Stimulated activated CD4-positive, alpha-beta T cell treated with anti-CD3 and anti-CD28 coated beads, TNF-alpha, amount 100 ng/mL, for 24 hours (primary cell): ENCODE results near the gene PITPNM1.
A peak's percentile ranks its signal among the peaks of the same experiment; 100 is the strongest.
"Not testable (repeated sequence)": the region's sequence is repeated elsewhere in the genome, so short reads cannot be mapped to it uniquely, and the experiment has no call there.

ENCODE experiments used
- DNase-seq, 3 experiments: peaks; one replicate each; pipeline ENCODE4 v3.0.0-alpha.2; 2020; ENCODE audit warnings: low read depth in 3 of 3

The PITPNM1 gene

DNA sequence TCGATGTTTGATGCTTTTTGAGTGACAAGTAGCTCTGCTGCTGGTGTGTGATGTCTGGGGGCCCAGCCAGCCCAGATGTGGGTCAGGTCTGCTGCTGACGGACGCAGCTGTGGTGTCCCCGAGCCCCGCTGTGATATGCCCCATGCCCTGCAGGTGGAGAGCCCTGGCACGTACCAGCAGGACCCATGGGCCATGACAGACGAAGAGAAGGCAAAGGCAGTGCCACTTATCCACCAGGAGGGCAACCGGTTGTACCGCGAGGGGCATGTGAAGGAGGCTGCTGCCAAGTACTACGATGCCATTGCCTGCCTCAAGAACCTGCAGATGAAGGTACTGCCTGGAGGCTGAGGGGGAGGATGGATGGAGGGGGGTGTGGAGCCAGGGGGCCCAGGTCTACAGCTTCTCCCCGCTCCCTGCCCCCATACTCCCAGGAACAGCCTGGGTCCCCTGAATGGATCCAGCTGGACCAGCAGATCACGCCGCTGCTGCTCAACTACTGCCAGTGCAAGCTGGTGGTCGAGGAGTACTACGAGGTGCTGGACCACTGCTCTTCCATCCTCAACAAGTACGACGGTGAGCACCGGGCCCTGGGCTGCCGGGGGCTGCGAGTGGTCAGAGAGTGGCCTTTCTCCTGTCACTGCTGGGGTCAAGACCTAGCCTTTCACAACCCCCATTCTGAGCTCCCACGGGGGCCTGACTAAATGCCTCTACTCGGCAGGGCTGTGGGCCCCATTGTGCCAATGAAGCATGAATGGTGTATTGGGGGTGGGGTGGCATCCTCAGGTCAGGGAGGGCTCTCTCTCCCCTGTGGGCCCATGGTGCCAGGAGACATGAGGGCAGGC, 15.1 kb downstream of the PITPNM1 start:
- no peak for DNase-seq

- DNase-seq, result no peak
Observed at GRCh38 chr11:67489203-67489884, 15.8 kb downstream of the PITPNM1 start.

DNA sequence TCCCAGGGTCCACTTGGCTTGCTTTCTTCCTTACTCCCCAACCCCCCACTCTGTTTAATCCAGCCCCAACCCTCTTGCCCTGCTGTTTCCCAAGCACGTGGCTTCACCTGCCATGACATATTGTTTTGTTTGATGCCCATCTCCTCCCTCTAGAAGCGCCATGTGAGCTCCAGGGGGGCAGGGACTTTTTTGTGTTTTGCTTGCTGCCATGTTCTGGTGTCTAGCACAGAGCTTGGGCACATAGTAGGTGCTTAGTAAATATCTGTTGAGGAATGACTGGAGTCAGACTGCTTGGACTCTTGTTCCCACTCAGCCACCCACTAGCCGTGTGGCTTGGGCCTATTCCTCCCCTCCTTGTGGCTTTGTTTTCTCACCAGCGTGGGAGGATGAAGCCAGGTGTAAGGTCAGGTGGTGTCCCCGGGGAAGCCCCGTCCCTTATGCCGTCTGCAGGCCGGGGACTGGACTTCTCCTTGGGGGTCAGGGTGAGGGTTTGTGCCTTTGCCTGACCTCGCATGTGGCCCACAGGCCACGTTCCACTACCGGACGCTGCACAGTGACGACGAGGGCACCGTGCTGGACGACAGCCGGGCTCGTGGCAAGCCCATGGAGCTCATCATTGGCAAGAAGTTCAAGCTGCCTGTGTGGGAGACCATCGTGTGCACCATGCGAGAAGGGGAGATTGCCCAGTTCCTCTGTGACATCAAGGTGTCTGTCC, 18.5 kb downstream of the PITPNM1 start:
- peak in 1 of 3 experiments; percentile 46 for DNase-seq

DNA sequence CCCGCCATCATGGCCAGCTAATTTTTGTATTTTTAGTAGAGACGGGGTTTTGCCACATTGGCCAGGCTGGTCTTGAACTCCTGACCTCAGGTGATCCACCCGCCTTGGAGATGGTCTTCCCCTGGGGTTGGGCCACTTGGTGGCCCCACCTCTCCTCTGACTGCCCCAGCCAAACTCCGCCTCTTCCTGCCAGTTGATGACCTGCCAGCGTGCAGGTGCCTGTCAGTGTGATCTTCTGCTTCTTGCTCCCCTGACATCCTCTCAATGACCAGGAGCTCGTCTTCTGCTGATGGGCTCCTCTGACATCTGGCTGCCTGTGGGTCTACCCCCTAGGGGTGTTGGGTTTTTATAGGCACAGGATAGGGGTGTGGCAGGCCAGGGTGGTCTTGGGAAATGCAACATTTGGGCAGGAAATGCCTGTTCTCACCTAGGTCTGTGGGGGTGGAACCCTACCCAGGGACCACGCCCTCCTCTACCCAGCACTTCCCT, 19.2 kb downstream of the PITPNM1 start:
- peak in 1 of 3 experiments; percentile 61 for DNase-seq

GRCh38 chr11:67484847-67485311, 20.3 kb downstream of the PITPNM1 start:
- peak in 2 of 3 experiments; percentile 44 to 77 for DNase-seq

GRCh38 chr11:67483831-67484665, 21.1 kb downstream of the PITPNM1 start:
- peak in 1 of 3 experiments; percentile 32 for DNase-seq

DNA sequence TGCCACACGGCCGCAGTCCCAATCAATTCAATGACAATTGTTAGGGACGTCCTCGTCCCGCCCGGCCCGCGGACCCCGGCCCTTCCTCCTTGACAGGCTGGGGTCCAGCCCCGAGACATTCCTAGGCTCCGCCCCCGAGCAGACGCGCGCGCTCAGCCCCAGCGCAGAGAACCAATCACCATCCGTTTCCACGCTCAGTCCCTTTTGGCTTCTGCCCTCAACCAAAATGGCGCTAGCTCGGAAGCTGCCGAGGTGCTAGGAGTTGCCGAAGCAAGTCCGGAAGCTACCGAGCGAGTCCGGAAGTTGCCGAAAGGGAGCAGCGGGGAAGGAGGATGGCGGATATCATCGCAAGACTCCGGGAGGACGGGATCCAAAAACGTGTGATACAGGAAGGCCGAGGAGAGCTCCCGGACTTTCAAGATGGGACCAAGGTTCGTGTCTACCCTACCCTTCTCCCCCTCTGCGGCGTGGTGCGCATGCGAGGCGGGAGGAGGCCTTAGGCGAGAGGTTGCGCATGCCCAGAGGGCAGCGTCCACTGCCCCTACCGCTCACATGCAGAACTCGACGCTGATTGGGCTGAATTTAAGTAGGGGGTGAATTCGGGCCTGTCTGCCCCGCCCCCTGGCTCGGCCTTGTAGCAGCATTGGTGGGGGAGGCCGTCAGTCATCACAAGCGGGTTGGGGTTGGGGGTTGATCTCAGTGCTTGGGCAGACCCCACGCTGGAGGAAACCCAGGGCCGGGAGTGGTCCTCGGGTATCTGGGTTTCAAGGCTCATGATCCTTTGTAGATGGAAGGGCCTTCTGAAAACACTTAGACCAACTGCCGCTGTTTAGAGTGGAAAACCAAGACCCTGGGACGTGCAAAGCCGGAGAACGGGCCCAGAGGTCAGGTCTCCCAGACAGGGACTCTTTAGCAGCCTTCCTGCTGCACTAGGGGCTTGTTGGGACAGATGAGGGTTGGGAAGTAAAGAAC, 22.1 kb downstream of the PITPNM1 start, which contains the start of gene AIP:
AIP (plus strand) TSS at position 200 of the 972 bp plus-strand sequence; CDS start at position 333, 133 bp downstream.
- peak; percentile 93 to 98 (median 97) for DNase-seq

DNA sequence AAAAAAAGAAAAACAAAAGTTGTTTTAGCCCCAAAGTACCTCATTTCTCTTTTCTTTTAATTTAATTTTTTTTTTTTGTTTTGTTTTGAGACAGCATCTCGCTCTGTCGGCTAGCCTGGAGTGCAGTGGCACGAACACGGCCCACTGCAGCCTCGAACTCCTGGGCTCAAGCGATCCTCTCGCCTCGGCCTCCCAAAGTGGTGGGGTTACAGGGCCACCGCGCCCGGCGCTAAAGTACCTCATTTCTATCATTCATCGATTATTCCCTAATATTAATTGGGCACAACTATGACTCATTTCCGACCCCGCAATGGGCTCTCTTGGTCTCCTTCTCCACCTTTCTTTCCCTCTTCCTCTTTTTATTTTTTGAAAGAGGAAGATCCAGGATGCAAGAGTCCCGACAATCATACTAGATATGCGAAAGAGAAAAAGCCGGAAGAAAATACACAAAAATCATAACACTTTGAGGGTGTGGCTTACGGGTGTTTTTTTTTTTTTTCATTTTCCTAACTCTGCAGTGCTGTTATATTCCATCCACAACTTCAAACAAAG, 22.8 kb downstream of the PITPNM1 start:
- DNase-seq, result no peak

DNA sequence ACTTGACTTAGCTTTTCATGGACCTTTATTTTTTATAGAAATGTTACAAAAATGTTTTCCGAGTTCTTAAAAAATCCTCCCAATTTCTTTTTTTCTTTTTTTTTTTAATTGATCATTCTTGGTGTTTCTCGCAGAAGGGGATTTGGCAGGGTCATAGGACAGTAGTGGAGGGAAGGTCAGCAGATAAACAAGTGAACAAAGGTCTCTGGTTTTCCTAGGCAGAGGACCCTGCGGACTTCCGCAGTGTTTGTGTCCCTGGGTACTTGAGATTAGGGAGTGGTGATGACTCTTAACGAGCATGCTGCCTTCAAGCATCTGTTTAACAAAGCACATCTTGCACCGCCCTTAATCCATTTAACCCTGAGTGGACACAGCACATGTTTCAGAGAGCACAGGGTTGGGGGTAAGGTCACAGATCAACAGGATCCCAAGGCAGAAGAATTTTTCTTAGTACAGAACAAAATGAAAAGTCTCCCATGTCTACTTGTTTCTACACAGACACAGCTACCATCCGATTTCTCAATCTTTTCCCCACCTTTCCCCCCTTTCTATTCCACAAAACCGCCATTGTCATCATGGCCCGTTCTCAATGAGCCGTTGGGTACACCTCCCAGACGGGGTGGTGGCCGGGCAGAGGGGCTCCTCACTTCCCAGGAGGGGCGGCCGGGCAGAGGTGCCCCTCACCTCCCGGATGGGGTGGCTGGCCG, 27.7 kb downstream of the PITPNM1 start:
- DNase-seq, result not testable (repeated sequence)

DNA sequence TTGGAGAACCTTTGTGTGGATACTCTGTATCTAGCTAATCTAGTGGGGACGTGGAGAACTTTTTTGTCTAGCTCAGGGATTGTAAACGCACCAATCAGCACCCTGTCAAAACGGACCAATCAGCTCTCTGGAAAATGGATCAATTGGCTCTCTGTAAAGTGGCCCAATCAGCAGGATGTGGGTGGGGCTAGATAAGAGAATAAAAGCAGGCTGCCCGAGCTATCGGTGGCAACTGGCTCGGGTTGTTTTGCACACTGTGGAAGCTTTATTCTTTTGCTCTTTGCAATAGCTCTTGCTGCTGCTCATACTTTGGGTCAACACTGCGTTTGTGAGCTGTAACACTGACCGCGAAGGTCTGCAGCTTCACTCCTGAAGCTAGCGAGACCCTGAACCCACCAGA, 28.5 kb downstream of the PITPNM1 start:
- DNase-seq, result not testable (repeated sequence)

- no peak for DNase-seq
Observed at GRCh38 chr11:67472882-67473281, 32.3 kb downstream of the PITPNM1 start.

DNA sequence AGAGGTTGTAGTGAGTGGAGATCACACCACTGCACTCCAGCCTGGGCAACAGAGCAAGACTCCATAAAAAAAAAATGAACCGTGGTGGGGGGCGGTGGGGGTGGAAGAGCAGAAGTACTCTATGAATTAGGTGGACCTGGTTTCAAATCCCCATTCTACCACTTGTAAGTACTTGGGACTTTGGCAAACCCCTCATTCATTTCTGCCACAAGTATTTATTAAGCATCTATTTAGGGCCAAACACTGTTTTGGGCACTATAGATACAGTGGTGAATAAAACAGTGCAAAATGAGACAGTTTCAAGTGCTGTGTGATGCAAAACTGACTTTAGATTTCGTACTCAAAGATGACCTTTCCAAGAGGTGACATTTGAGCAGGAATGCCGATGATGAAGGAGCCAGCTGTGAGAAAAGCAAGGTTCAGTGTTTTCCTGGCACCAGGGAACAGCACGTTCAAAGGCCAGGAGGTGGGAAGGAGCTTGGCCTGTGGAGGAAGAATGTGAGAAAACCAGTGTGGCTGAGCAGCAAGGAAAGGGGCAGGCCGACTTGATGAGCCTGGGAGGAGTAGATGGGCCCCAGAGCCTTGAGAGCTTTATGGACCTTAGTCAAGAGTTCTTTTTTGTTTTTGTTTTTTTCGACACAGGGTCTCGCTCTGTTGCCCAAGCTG, 34.7 kb downstream of the PITPNM1 start:
- DNase-seq, result no peak

- DNase-seq, result no peak
Observed at GRCh38 chr11:67469508-67469811, 35.7 kb downstream of the PITPNM1 start.

GRCh38 chr11:67468759-67469507, 36.2 kb downstream of the PITPNM1 start, which contains the start of gene TMEM134:
Gene TMEM134, minus strand, starts transcription at chr11:67469251. Its CDS starts 59 bp downstream, at chr11:67469192.
- DNase-seq, result peak; percentile 86 to 90 (median 89)

DNA sequence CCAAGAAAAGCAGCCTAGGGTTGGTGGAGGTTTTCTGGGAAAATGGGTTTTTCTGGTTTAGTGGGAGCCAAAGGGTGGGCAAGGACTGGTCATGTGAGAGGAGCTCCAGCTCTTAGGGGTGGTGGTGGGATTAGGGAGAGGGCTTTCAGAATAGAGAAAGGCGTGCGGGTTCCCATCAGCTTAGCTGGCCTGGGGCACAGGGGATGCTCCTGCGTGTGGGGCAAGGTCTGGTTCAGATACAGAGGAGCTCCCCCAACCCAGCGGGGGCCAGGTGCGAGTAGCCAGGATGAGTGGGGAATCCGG, 36.8 kb downstream of the PITPNM1 start:
- no peak for DNase-seq

- peak in 1 of 3 experiments; percentile 51 for DNase-seq
Observed at GRCh38 chr11:67468056-67468455, 37.1 kb downstream of the PITPNM1 start.

GRCh38 chr11:67466962-67467771, 38.0 kb downstream of the PITPNM1 start:
- DNase-seq, result no peak
